ENCODE data around the gene IFT122. TPM values are rescaled to one million over a fixed set of nuclear protein-coding genes. Genes with fewer than 3 reads are reported as not detected.
"Not testable (repeated sequence)": the region's sequence is repeated elsewhere in the genome, so short reads cannot be mapped to it uniquely, and the experiment has no call there.

The IFT122 gene
- total and polyA plus RNA-seq, 2 experiments from 2014 or later = 10.2 to 38.8 TPM

GRCh38 chr3:129483870-129484269 is 43.8 kb downstream of the IFT122 start (continued):
- TF ChIP-seq ZNF462 (CRISPR knock-in tag; IDR thresholded peaks at IDR 0.05) (no peak), CTCF (conservative IDR thresholded peaks at IDR 0.05; ENCODE audit: low read depth in 2 of 2) (no peak)

GRCh38 chr3:129485146-129485545 is 45.1 kb downstream of the IFT122 start:
- not testable (repeated sequence) for ATAC-seq; DNase-seq (ENCODE audit: low spot score); H3K27me3 ChIP-seq (ENCODE audit: insufficient read depth); H3K36me3 Mint-ChIP-seq (ENCODE audit: low read depth); H3K79me2 ChIP-seq (replicated peaks; ENCODE audit: insufficient read depth); H3K4me2 ChIP-seq; H3K9me3 Mint-ChIP-seq; H3K27ac ChIP-seq (ENCODE audit: low read depth); H3K4me3 ChIP-seq; H3K4me3 Mint-ChIP-seq; H3K36me3 ChIP-seq (ENCODE audit: insufficient read depth); H3K27ac Mint-ChIP-seq; H2AFZ ChIP-seq; H3F3A ChIP-seq (replicated peaks; ENCODE audit: low read depth); H3K27me3 Mint-ChIP-seq (ENCODE audit: insufficient read depth, low read depth, poor library complexity); H3K9me2 ChIP-seq (ENCODE audit: insufficient read depth); H4K20me1 ChIP-seq (replicated peaks; ENCODE audit: insufficient read depth)
- H3K4me1 ChIP-seq (ENCODE audit: insufficient read depth) = peaks cover 14% of the 10 kb centered on the region
- H3K4me1 Mint-ChIP-seq = peaks cover 58% of the 10 kb centered on the region
